Left ventricle myocardium inferior (tissue), 1 donor: ENCODE measurements around the gene BMF. TPM values are rescaled to one million over a fixed set of nuclear protein-coding genes. Genes with fewer than 3 reads are reported as not detected.

Experiments
- DNase-seq: peaks from one replicate; pipeline ENCODE4 v3.0.0-alpha.2; 2020
- H3K27ac ChIP-seq: fragments of 200-600 bp; replicated peaks from 2 replicates; pipeline ENCODE4 v1.8.0; 2021
- H3K27me3 ChIP-seq: fragments of 200-600 bp; 2 replicates; pipeline ENCODE4 v1.8.0; 2021; ENCODE audit warnings: low read depth
- H3K36me3 ChIP-seq: fragments of 200-600 bp; 2 replicates; pipeline ENCODE4 v1.8.0; 2021
- H3K4me1 ChIP-seq: fragments of 200-600 bp; 2 replicates; pipeline ENCODE4 v1.8.0; 2021
- H3K4me3 ChIP-seq: fragments of 200-600 bp; 2 replicates; pipeline ENCODE4 v1.8.0; 2021; ENCODE audit warnings: mild to moderate bottlenecking, moderate library complexity
- H3K9me3 ChIP-seq: fragments of 200-600 bp; replicated peaks from 2 replicates; pipeline ENCODE4 v1.8.0; 2021
- CTCF ChIP-seq: fragments of 200-600 bp; IDR thresholded peaks from 2 replicates; pipeline ENCODE4 v1.8.0; 2021; ENCODE audit warnings: antibody characterized with exemption, mild to moderate bottlenecking, borderline replicate concordance
- intact Hi-C: fragments of 100-400 bp; cut with micrococcal nuclease; formaldehyde crosslinking; loops from one replicate; pipeline ENCODE4 v1.11.0; 2022
- total RNA-seq: library from RNA; stranded (reverse); fragmentation: NEBNext Ultra II Directional; extraction: Animal tissue kit (Norgen Biotek cat#: 25700); gene quantifications from one replicate; pipeline ENCODE4 v1.2.1, GENCODE V29; 2021
- donor health status: DM: no; HTN: yes; CAD: no; lungs with severe emphysema.

The BMF gene
- total RNA-seq, 1 donor from 2014 or later: 3.1 TPM

GRCh38 chr15:40058476-40059140 lies 50.1 kb downstream of the BMF start:
- no peak overlapping the region for H3K4me3 ChIP-seq
- H3K9me3 ChIP-seq: no peaks in the 10 kb centered on the region
- H3K36me3 ChIP-seq: peaks cover 11% of the 10 kb centered on the region
- intact Hi-C loops: no loop called here
- DNase-seq: no peak
- no peaks in the 10 kb centered on the region for H3K27me3 ChIP-seq
- no peak for TF ChIP-seq CTCF
- H3K27ac ChIP-seq: no peak overlapping the region
- H3K4me1 ChIP-seq: peaks cover 31% of the 10 kb centered on the region

- intact Hi-C loops: no loop called here
- peak; percentile 80 for DNase-seq
- peak overlapping the region; percentile 66 for H3K27ac ChIP-seq
Observed at GRCh38 chr15:40055576-40056293, 52.9 kb downstream of the BMF start.

GRCh38 chr15:40054855-40055575 lies 53.7 kb downstream of the BMF start:
- intact Hi-C loops: no loop called here
- no peak for DNase-seq
- H3K4me1 ChIP-seq: peaks cover 38% of the 10 kb centered on the region

More at GRCh38 chr15:40055576-40056293, 52.9 kb downstream of the BMF start:
- H3K27me3 ChIP-seq: no peaks in the 10 kb centered on the region
- TF ChIP-seq CTCF: no peak
- H3K36me3 ChIP-seq: peaks cover 15% of the 10 kb centered on the region
- no peak overlapping the region for H3K4me3 ChIP-seq
- peaks cover 36% of the 10 kb centered on the region for H3K4me1 ChIP-seq
- no peaks in the 10 kb centered on the region for H3K9me3 ChIP-seq

GRCh38 chr15:40054605-40054854 lies 54.1 kb downstream of the BMF start:
- no peaks in the 10 kb centered on the region for H3K27me3 ChIP-seq
- no peaks in the 10 kb centered on the region for H3K9me3 ChIP-seq
- no peak overlapping the region for H3K27ac ChIP-seq
- no peak for TF ChIP-seq CTCF
- intact Hi-C loops: no loop called here
- peaks cover 12% of the 10 kb centered on the region for H3K36me3 ChIP-seq
- H3K4me3 ChIP-seq: no peak overlapping the region
- H3K4me1 ChIP-seq: peaks cover 43% of the 10 kb centered on the region
- DNase-seq: no peak

More at GRCh38 chr15:40054855-40055575, 53.7 kb downstream of the BMF start:
- no peaks in the 10 kb centered on the region for H3K27me3 ChIP-seq
- H3K9me3 ChIP-seq: no peaks in the 10 kb centered on the region
- H3K36me3 ChIP-seq: peaks cover 12% of the 10 kb centered on the region
- TF ChIP-seq CTCF: no peak
- H3K27ac ChIP-seq: peak overlapping the region; percentile 66
- H3K4me3 ChIP-seq: no peak overlapping the region

- Histone ChIP-seq H3K4me3 (no peak overlapping the region), H3K4me1 (peaks cover 48% of the 10 kb centered on the region), H3K27me3 (no peaks in the 10 kb centered on the region), H3K27ac (no peak overlapping the region), H3K36me3 (peaks cover 12% of the 10 kb centered on the region), H3K9me3 (no peaks in the 10 kb centered on the region)
- no peak for TF ChIP-seq CTCF
- no peak for DNase-seq
- intact Hi-C loops: no loop called here
Observed at GRCh38 chr15:40053831-40054604, 54.7 kb downstream of the BMF start.
